GM21619 (cell line): ENCODE results near the gene SEC23A.
"Not testable (repeated sequence)": the region's sequence is repeated elsewhere in the genome, so short reads cannot be mapped to it uniquely, and the experiment has no call there.

Source experiments
- ATAC-seq: cut with Tn5 transposase; IDR thresholded peaks from one replicate; pipeline ENCODE4 v1.9.1; 2021; ENCODE audit not compliant: unreplicated experiment

The SEC23A gene

GRCh38 chr14:39094515-39094914 is 8.5 kb downstream of the SEC23A start:
- no peak for ATAC-seq

- no peak for ATAC-seq
These were observed 11.3 kb downstream of the SEC23A start for GRCh38 chr14:39091716-39092115.

- ATAC-seq, result no peak
These were observed 12.4 kb downstream of the SEC23A start for GRCh38 chr14:39090548-39091111.

GRCh38 chr14:39087493-39087892 is 15.5 kb downstream of the SEC23A start:
- no peak for ATAC-seq

DNA sequence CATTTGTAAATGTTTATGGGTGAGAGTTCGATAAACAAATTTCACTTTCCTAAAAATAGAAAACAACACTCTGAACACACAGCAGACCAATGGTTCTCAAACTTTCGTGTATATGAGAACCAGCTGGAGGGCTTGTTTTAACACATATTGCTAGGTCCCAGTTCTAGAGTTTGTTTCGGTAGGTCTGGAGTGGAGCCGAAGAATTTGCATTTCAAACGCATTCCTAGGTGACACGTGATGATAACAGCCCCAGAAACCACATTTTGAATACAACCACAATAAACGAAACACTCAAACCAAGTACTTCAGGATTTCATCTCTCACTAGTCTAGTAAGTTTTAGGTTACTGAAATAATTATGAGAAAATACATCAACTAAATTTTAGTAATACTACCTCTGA is 17.1 kb downstream of the SEC23A start:
- ATAC-seq, result no peak

GRCh38 chr14:39083127-39083526 is 19.9 kb downstream of the SEC23A start:
- ATAC-seq, result no peak

- ATAC-seq, result no peak
These were observed 22.1 kb downstream of the SEC23A start for GRCh38 chr14:39080886-39081285.

DNA sequence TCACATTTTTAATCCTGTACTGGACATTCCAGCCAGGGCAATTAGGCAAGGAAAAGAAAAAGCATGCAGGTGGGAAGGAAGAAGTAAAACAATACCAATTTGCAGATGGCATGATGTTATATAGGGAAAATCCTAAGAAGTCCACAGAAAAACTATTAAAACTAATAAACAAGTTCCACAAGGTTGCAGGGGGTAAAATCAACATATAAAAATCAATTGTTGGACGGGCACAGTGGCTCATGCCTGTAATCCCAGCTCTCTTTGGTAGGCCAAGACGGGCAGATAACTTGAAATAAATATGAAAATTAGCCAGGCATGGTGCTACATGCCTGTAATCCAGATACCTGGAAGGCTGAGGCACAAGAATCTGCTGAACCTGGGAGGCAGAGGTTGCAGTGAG is 31.9 kb downstream of the SEC23A start:
- no peak for ATAC-seq

GRCh38 chr14:39069923-39070322 is 33.1 kb downstream of the SEC23A start:
- ATAC-seq, result no peak

DNA sequence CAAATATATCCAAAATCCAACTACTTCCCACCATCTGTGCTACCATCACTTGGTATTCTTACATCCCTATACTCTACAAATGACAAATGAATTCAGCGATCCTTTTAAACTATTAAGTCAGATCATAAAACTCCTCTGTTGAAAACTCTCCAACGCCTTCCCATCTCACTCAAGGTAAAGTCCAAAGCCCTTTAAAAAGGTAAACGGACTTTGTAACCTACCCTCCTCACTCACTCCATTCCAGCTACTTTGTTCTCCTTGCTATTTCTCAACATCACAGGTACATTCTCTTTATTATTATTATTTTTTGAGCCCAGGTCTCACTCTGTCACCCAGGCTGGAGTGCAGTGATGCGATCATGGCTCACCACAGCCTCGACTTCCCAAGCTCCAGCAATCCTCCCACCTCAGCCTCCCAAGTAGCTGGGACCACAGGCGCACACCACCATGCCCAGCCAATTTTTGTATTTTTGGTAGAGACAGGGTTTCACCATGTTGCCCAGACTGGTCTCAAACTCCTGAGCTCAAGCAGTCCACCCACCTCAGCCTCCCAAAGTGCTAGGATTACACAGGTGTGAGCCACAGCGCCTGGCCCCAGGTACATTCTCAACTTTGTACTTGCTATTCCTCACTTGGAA is 33.7 kb downstream of the SEC23A start:
- not testable (repeated sequence) for ATAC-seq

GRCh38 chr14:39060818-39061437 is 42.1 kb downstream of the SEC23A start:
- ATAC-seq, result peak; percentile 99

GRCh38 chr14:39055786-39056474 is 47.1 kb downstream of the SEC23A start:
- ATAC-seq, result no peak

- ATAC-seq, result not testable (repeated sequence)
These were observed 50.1 kb downstream of the SEC23A start for GRCh38 chr14:39052869-39053454.

GRCh38 chr14:39050389-39050788 is 52.6 kb downstream of the SEC23A start:
- ATAC-seq, result no peak

DNA sequence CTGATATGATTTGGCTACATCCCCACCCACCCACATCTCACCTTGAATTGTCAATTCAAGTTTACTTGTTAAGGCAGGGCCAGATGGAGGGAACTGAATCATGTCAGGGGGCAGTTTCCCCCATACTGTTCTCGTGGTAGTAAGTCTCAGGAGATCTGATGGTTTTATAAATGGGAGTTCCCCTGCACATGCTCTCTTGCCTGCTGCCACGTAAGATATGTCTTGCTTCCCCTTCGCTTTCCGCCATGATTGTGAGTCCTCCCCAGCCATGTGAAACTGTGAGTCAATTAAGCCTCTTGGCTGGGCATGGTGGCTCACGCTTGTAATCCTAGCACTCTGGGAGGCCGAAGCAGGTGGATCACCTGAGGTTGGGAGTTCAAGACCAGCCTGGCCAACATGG is 57.1 kb downstream of the SEC23A start:
- ATAC-seq, result not testable (repeated sequence)

DNA sequence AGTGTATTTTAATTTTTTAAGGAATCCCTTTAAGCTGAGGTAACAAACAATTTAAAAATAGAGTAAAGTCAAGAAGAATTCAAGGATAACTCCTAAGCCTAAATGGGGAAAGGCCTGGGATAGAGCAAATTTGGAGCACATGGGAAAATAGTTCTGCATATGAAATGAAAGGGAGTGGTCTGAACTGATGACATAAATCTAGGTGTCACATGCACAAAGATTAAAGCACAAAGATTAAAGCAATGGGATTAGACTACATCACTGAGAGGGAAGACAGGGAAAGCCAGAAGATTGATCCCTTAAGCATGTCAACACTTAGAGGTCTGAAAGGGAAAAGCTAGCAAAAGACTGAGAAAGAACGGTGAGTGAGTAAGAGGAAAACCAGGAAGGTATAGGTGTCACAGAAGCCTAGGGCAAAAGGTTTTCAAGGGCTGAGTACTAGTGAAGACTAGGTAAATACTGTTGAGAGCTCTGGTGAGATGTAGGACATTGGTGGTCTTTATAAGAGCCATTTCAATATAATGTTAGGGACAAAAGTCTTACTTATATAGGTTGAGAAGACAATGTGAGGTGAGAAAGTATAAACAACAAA is 59.6 kb downstream of the SEC23A start:
- ATAC-seq, result no peak

- no peak for ATAC-seq
These were observed 62.5 kb downstream of the SEC23A start for GRCh38 chr14:39040529-39040928.

GRCh38 chr14:39038542-39038941 is 64.5 kb downstream of the SEC23A start:
- peak; percentile 52 for ATAC-seq

GRCh38 chr14:39036760-39037159 is 66.3 kb downstream of the SEC23A start:
- ATAC-seq, result no peak

GRCh38 chr14:39035336-39035735 is 67.7 kb downstream of the SEC23A start:
- no peak for ATAC-seq
